GM18867 (cell line): ENCODE results near the gene GAS5.
"Not testable (repeated sequence)": the region's sequence is repeated elsewhere in the genome, so short reads cannot be mapped to it uniquely, and the experiment has no call there.

Experiments
- ATAC-seq: cut with Tn5 transposase; IDR thresholded peaks from one replicate; pipeline ENCODE4 v1.9.1; 2021; ENCODE audit warnings: mild to moderate bottlenecking, moderate library complexity; ENCODE audit not compliant: unreplicated experiment

GAS5 gene

GRCh38 chr1:173867753-173868265 is at the start of gene GAS5:
TSS of gene GAS5 (minus strand) at chr1:173867989.
- ATAC-seq = peak; percentile 66

- ATAC-seq = no peak
Measured at GRCh38 chr1:173917149-173917548, 49.4 kb upstream of the GAS5 start, which contains the start of gene SERPINC1. TSS of gene SERPINC1 (minus strand) at chr1:173917327. CDS start at chr1:173917259, 68 bp downstream.

DNA sequence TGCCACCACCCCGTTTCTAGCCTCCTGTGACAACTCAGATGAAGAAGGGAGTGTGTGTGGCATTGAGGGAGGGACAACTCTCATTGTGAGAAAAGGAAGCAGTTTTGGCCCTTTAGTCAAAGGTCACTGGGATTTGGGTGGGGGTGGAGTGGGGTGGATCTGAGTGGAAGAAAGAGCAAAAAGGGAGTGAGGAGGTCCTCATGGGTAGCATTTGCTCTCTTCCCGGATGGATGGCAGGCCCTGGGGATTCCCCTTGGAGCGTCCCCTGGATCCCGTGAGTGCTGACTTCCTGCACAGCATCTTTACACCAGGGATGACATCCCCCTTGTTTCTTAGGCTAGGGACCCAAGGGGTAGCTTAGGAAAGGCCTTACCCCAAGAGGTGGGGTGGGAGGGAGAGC is 48.9 kb upstream of the GAS5 start:
- no peak for ATAC-seq

GRCh38 chr1:173915596-173915995 is 47.8 kb upstream of the GAS5 start:
- ATAC-seq = no peak

DNA sequence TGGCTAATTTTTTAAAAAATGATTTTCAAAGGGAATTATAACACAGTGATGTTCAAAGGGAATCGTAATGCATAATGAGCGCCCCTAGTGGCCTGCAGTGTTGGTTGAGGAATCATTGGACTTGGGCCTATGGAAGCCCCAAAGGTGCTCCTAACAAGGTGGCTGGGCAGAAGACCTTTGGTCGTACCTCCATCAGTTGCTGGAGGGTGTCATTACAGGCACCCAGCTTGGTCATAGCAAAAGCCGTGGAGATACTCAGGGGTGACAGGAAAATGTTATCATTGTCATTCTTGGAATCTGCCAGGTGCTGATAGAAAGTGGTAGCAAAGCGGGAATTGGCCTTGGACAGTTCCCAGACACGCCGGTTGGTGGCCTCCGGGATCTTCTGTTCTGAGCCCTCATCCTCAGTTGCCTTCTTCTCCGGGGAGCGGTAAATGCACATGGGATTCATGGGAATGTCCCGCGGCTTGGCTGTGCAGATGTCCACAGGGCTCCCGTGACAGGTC is 46.6 kb upstream of the GAS5 start:
- ATAC-seq = no peak

DNA sequence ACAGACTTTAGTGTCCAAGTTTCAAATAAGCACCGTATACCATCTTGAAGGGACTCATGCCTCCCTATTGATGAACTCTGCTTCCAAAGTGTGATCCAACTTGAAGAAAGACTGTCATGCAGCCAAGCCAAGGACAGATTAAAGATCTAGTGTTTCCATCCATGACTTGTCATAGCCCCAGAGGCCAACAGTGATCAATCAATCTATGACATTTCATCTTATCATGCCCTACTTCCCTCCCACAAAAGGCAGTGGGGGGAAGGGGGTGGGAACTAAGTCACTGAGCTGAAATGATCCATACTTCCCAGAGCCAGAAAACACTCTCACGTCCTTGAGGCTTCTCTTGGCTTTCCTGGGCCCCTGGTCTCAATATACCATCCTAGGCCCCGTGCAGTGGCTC is 45.3 kb upstream of the GAS5 start:
- no peak for ATAC-seq

GRCh38 chr1:173903827-173904531 is 36.2 kb upstream of the GAS5 start:
- ATAC-seq = no peak

GRCh38 chr1:173900992-173901391 is 33.2 kb upstream of the GAS5 start:
- no peak for ATAC-seq

DNA sequence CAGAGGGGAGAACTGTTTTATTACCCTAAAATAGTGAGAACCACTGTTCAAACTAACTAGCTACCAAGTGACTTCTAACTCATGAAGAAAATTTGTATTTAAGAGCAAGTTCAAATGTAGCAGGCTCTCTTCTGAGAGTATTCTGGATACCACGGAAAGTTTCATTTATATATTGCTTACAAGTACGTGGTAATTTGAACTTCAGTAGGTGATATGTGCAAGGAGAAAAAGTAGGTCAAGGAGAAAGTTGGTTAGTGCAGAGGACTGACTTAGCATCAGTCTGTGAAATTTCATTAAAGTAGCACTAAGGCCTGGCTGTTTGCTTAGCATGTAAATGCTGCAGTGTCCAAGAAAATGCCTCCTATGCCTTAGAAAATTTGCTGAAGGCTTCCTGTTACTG is 32.6 kb upstream of the GAS5 start:
- no peak for ATAC-seq

GRCh38 chr1:173894189-173894588 is 26.4 kb upstream of the GAS5 start:
- no peak for ATAC-seq

GRCh38 chr1:173893611-173894010 is 25.8 kb upstream of the GAS5 start:
- ATAC-seq = no peak

DNA sequence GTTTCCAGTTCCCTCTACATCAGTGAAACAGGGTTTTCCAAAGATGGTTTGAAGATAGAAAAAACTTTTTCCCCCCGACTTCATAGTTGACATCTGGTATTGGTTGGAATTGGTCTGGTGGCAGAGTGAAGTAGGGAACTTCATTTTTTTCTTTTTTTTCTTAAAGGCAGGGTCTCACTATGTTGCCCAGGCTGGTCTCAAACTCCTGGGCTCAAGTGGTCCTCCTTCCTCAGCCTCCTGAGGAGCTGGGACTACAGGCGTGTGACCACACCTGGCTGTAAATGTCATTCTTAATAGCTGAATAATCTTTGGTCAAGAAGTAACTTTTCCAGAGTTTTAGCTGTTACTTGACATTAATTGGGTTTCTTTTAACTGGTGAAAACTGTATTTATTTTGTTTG is 22.1 kb upstream of the GAS5 start:
- no peak for ATAC-seq

GRCh38 chr1:173888749-173889148 is 21.0 kb upstream of the GAS5 start:
- no peak for ATAC-seq

- ATAC-seq = no peak
Measured at GRCh38 chr1:173887627-173888026, 19.8 kb upstream of the GAS5 start.

DNA sequence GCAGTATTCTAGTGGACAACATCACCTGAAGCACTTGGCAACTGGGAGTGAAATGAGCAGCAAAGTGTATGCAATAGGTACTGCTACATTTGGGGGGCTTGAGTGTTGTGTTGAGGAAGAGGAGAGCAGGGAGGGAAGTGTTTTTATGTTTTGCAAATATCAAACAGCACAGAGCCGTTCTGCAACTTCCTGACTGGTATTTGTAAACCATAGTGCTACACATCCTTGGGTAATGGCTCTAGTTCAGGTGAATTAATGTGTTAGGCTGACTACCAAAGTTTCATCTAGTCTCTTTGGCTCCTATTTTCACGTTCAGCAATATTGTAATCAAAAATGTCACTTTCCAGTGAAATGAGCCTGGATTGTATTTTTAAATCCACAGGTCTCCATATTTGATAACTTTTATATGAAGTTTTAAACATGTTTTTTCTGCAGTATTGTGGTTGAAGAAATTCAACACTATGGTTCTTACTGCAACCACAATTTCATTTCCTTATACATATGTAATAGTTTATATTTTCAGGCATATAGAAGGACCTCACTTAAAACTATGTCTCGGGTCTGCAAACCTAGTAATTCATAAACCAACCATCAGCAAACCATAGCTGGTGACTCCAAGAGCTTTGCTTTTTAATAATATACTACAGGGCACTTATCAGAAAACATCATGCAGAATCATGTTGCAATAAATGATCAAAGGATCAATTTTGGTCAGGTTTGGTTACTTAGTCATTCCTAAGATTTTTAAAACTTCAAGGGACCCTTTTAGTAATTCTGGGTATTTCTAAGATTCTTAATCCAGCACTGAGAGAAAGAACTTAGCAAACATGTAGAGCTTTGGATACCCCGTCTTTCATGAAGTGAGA is 19.2 kb upstream of the GAS5 start:
- no peak for ATAC-seq

DNA sequence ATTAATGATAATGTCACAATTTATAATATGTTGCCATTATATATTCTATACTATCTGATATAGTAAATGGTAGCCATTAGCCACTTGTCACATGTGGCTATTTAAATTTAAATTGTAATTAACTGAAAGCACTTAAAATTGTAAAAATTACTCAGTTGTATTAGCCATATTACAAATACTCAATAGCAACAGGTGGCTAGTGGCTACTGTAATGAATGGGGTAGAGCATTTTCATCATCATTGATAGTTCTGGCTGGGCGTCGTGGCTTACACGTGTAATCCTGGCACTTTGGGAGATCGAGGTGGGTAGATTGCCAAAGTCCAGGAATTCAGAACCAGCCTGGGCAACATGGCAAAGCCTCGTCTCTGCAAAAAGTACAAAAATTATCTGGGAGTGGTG is 16.9 kb upstream of the GAS5 start:
- no peak for ATAC-seq

- ATAC-seq = not testable (repeated sequence)
Measured at GRCh38 chr1:173881117-173881516, 13.3 kb upstream of the GAS5 start.

DNA sequence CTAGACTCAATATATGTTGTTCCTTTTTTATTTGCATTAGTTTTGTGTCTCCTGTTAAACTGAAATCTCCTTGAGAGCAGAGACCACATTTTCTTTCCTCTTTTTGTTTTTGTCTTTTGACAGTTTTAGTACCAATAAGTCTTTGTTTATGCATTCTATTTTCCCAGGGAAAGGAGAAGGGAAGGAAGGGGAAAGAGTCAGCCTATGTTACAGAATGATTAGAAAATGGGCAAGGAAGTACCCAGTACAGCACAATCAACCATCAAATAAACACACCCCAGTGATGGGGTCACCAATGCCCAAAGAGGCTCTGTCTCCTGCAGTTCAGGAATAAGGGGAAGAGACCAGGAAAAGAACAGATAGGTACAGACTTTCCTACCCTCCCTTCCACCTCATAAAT is 10.5 kb upstream of the GAS5 start:
- no peak for ATAC-seq

DNA sequence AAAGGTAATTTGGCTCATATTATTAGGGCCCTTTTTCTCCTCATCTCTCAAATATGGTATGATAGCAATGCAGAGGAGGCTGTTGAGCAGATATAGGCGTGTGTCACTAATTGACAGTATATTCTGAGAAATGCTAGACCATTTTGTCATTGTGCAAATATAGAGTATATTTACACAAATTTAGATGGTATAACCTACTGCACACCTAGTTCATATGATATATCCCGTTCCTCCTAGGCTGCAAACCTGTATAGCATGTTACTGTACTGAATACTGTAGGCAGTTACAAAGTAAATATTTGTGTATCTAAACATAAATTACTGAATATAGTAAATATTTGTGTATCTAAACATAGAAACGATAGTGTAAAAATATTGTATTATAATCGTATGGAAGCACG is 8.9 kb upstream of the GAS5 start:
- no peak for ATAC-seq

DNA sequence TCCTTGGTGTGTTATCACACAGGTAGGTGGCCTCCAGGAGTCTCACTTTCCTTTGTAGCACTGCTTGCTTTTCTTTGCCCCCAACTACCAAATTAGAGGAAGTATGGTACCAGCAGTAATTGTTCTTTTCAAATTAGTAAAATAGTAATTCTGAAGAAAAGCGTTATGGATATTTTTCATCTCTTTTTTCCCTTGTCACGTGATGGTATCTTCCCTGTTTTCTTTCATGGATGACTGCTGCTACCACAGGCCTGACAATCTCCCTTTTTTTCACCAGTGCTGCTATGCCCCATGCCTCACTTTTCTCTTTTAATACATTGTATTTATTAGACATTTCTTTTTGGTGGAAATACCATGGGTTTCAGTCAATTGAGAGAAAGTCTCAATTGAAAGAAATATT is 3.7 kb upstream of the GAS5 start:
- no peak for ATAC-seq

GRCh38 chr1:173871091-173871490 is 3.3 kb upstream of the GAS5 start:
- no peak for ATAC-seq
